Measurements from ENCODE around the gene YIPF4.

GRCh38 chr2:32228181-32228580 is 49.5 kb upstream of the YIPF4 start:
- no peak for TF ChIP-seq CTCF (IDR thresholded peaks at IDR 0.05)
- TF ChIP-seq POLR2A (IDR thresholded peaks at IDR 0.05) = no peak

All from adrenal gland (tissue), 5 donors.